GM19438 (cell line): ENCODE results near the gene DVL1.

Source experiments
- ATAC-seq: cut with Tn5 transposase; IDR thresholded peaks from one replicate; pipeline ENCODE4 v1.9.1; 2021; ENCODE audit warnings: low read depth; ENCODE audit not compliant: unreplicated experiment

Gene DVL1

DNA sequence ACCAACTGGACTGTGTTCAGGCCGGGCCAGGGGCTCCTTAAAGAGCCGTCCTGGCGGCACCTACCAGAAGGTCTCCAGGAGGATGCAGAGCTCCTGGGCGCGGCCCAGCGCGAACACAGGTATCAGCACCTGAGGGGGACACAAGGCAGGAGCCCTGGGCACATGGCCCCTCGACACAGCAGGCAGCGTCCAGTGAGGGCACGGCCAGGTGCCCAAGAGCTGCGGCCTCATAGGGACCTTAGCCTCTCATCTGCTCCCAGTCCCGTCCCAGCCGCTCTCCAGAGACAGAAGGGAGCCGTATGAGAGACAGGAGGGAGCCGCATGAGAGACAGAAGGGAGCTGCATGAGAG is 35.0 kb downstream of the DVL1 start:
- ATAC-seq = no peak

DNA sequence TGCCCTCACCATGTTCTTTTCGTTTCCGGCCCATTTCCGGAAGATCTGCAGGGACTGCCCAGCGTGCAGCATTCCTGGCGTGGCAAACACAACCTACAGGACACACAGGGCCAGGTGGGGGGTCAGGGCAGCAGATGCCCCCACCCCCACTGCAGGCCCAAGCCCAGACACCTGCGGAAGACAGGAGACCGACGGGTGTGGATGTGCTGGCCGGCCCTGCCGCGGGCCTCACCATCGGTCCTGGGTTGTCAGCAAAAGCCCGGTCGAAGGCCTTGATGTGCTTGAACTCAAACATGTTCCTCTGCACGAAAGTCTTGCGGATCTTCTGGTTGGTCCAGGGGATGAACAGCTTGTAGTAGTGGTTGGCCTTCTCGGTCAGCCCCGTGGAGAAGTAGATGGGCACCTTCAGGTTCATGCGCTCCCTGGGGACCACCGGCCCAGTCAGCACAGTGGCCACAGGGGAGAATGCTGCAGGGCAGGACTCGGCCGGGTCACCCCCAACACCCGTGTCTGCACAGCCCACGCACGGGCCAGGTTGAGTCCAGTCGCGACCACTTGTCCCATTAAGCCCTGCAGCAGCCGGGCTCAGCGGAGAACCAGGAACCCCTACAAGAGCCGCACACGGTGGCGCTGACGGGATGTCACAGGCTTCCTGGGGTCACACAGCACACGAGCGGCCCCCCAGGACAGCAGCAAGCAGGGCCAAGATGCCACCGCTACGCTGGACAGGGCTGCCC is 35.5 kb downstream of the DVL1 start:
- no peak for ATAC-seq

DNA sequence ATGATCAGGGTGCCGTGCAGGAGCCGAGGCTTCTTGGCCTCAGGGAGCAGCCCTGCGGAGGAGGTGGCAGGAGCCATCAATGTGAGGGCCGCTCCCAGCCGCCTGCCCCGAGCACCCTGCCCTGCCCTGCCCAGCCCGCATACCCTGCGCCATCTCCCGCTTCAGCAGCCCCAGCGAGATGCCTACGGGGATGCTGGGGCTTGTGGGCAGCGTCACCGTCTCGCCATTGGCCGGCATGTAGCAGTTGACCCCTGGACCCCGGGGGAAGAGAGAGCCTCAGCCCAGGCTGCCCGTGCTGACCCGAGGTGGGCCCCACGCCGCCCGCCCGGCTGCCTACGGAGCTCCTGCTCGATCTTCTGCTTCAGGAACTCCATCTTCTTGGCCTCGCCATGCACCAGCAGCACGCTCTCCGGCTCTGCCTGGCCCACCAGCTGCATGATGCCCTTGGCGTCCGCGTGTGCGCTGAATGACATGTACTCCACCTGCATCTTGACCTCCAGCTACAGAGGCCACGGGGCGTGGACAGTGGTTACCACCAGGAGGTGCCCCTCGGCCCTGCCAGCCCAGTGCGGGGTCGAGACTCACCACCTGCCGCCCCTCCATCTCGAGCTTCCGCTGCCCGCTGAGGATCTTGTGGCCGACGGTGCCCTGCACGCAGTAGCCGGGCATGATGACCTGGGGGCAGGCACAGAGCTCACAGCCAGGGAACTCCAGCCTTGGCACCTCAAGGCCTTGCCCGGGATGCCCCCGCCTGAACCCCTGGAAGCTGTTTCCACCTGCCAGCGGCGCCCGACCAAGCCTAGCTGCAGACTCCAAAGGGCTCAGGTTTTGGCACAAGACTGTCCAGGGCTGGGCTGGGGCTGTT is 36.5 kb downstream of the DVL1 start:
- ATAC-seq = no peak

DNA sequence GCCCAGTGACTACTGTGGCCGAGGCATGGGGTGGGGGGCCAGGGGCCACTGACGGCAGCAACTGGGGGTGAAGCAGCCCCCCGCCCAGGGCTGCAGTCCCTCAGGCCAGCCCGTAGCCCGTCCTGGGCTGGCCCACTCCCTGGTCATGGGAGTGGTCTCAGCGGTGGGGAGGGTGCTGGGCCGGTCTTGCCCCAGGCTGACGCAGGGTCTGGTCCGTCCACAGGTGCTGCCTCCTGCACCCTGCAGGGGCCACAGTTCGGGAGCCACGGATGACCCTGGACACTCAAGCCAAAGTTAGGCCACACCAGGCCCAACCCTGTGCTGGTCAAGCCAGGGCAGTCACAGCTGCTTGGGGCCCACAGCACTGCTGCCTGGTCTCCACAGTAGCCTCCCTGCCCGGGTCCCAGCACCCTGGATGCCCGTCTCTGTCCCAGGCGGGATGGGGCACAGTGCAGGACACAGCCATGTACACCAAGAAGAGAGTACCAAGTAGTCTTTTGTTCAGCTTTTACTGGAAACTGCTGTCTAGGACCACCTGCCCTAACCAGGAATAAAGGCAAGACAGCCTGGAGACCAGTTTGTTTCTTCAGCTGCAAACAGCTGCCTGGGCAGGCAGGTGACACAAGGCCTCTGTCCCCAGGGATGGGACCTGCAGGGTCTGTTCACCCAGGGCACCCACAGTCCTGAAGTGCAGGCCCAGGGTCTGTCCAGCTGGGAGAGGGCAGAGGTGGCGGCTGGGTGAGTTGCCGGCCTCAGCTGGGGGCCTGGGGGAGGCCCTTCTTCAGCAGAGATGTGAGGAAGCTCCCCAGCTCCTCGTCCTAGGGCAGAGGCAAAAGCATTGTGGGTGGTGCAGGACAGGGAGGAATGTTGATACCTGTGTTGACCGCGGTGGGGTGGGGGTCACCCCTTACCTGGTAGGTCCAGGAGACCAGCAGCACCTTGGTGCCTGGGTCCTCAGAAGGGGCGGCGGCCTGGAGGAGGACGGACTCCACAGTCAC is 37.8 kb downstream of the DVL1 start:
- ATAC-seq = no peak

DNA sequence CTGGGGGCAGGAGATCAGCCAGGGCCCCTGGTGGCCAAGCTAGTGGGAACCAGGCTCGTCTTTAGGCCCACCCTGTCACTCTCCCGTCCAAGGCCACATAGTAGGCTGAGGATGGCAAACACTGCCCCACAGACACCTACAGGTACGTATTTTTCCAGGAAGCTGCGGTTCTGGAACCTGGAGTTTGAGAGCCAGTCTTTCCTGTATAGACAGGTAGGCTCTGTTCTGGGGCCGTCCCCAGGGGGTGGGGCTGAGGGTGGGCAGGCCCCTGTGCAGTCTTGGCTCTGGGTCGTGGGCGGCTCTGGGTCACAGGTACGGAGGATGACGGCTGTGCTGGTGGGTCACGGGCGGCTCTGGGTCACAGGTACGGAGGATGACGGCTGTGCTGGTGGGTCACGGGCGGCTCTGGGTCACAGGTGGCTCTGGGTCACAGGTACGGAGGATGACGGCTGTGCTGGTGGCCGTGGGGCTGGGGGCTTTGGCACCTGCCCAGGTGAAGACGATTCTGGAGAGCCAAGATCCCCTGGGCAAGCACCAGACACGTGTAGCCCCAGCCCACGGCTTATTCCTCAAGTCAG is 38.7 kb downstream of the DVL1 start:
- no peak for ATAC-seq

DNA sequence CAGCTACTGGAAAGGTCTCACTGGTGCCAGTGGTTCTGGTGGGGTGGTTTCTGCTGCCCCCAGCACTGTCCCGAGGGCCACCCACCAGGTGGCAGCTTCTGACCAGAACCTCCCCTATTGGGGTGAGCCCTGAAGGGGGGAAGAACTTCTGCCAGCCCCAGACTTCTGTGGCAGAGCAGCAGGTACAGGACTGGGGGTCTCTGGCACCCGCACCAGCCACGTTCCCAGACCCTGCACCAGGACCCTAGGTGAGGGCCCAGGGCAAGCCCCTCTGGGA is 39.2 kb downstream of the DVL1 start:
- ATAC-seq = no peak

DNA sequence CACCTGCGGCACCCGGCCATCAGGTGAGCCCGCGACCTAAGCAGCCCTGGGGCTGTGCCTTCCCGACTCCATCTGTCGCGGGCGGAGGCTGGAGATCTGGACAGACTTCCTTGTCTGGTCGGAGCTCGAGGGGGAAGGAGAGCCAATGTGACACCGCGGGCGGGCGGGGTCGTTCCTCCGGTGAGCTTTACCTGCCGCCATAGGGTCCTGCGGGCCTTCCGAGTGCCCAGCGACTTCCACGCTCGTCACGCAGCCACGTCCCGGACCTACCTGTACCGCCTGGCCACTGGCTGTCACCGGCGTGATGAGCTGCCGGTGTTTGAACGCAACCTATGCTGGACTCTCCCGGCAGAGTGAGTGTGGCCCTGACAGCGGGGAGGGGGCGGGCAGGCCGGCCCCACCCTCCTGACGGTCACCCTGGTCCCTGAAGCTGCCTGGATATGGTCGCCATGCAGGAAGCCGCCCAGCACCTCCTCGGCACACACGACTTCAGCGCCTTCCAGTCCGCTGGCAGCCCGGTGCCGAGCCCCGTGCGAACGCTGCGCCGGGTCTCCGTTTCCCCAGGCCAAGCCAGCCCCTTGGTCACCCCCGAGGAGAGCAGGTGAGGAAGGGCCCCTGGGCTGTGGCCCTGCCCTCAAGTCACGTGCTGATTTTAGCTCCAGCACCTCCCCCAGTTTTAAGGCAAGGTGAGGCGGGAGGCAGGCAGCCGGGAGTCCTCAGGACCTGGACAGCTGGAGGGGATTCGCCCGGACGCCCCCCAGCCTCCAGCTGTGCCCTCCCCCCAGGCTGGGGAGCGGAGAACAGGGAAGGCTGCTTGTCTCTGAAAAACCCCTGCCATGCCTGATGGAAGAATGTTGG is 39.7 kb downstream of the DVL1 start:
- ATAC-seq = no peak

DNA sequence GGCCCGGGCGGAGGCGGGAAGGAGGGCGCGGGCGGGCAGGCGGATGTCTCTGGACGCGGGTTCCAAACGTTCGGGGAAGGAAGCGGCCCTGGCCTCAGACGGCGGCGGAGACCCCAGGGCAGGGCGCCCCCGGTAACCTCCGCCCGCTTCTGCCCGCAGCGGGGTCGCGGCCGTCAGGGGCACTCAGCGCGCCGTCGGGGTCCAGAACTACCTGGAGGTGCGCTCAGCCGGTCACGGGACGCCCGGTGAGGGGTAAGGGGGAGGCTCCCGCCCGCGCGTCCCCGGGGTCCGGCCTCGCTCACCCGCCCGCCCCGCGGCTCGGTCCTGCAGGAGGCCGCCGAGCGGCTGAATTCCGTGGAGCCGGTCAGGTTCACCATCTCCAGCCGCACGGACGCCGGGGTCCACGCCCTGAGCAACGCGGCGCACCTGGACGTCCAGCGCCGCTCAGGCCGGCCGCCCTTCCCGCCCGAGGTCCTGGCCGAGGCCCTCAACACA is 40.4 kb downstream of the DVL1 start:
- ATAC-seq = no peak

DNA sequence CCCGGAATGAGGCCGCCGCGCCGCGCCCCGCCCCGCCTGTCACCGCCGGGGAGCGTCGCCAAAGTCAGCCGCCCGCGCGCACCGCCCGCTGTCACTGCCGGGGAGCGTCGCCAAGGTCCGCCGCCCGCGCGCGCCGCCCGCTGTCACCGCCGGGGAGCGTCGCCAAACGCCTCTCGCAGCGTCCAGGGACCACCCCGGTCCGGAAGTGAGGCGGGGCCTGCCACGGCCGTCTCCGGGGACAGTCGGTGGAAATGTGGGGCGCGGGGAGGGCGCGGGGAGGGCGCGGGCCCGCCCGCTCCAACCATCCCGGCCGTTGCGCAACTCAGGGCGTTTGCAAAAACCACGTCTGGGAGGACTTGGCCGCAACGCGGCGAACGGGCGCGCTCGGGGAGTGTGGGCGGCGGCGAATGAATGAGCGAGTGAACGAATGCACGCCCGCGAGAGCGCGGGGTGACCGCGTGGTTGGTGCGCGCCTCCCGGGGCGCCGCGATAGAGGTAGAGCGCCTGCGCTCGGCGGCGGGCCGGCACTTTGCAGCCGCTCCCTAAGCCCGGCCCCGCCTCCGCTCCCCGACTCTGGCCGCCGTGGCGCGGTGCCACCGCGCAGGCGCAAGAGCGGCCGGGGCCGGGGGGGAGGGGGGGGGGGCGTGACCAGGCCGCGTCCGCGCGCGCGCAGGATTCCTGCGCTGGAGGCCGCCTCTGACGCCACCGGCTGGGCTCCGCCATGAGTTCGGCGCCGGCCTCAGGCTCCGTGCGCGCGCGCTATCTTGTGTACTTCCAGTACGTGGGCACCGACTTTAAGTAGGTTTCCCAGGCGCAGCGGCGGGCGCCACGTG is 41.1 kb downstream of the DVL1 start, which contains the start of the genes ACAP3 and PUSL1:
Gene ACAP3 (minus strand): TSS at position 8 of the 833 bp plus-strand sequence. CDS start 115 bp downstream, outside the sequence.
Gene PUSL1 (plus strand): TSS at position 675 of the 833 bp plus-strand sequence. CDS start 47 bp downstream, at position 722.
- peak; percentile 44 for ATAC-seq

DNA sequence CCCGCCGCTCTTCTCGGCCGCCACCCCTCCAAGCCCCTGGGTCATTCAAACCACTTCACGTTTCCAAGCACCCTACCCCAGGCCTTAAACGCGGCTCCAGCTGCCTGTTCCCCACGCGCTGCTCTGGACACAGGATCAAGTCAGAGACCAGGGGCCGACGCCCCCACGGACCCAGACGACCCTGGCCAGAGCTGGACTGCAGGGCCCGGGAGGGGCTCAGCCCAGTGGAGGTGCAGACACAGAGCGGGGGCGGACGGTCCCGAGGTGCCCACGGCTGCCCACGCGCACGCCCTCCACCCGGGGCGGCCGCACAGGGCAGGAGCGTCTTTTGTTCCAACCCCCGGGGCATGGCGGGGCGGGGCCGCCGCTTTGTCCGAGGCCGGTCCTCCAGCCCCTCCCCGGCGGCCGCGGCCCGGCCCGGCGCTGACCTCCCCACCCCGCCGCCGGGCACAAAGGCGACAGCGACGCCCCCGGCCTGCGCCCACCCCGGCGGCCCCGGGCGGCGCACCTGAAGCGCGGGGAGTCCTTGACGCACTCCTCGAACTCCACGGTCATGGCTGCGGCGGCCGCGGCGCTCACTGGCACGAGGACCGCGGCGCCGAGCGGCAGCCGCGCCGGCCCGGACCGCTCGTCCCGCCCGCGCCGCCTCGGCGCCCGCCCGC is 41.8 kb downstream of the DVL1 start:
- peak; percentile 6 for ATAC-seq

DNA sequence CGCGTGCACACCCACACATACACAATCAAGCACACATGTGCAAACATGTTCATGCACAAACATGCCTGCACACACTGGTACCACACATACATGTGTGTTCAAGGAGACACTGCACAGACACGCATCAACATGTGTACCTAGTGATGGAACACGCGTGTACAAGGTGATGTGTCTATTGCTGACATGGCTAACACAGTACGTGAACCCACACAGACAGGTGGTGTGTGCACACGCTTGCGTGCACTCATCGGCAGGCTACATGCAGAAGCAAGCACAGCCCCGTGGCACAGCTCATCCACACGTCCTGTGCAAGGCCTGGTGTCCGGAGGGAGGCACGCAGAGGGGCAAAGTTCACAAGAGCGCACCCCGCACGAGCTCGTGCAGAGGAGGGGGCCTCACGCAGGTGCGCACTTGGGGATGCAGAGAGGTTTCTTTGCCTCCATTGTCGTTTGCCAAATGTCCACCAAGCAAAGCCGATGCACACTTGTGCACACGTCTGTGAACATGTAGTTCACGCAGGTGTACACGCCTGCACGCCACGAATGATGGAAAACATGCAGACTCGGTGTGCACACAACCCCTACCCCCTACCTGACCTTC is 42.5 kb downstream of the DVL1 start:
- no peak for ATAC-seq

DNA sequence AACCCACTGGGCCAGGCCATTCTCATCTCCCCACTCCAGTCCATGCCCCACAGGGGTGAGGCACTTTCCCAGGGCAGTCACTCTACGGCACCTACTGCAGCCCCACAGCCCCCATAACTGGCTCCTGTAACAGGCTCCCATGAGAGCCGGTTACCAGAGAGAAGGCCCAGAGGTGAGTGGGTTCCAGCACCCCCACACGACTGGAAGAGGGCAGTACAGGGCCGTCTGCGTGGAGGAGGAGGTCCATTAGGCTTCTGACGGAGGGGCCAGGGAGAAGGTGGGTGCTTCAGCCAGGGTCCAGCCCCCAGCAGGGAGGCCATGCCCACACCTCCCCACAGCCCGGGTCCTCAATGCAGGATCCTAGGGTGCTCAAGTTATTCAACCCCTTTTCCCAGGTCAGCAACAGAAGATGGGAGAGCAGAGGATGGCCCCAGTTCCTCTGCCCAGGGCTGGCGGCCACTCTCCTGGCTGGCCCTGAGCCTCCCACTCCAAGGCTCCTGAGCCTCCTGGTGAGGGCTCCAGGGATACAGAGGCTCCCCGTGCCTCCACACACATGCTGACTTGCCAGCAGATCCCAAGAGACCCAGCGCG is 43.1 kb downstream of the DVL1 start:
- no peak for ATAC-seq

DNA sequence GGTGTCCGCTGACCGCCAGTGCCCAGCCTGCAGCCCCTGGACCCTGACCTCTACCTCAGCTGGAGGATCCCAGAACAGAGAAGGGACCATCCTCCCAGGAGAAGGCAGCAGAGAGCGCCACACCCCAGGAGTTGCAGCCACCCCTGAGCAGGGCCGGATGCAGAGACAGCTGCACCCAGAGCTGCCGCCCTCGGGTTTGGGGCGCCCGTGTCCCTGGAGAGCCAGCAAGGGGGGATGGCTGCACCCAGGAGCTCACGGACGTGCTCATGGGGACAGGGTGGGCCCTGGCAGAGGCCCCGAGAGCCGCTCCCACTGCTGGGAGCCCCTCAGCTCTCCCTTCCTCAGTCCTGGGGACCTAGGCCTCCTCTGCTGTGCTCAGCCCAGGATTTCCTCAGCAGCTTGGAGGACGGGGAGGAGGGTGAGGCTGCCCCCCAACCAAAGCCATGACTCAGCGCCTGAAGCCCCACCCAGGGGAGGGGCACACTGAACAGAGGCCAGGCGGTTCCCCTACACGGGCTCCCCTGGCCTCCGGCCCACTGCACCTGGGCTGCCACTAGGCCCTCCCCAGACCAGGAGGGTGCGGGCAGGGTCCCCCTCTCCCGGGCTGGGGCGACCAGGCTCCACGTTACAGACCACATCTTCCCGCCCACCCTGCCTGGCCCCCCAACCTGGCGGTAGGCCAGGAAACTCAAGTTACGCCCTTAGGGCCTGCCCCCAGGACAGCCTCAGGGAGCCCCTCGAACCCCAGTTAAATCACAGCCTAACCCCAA is 43.7 kb downstream of the DVL1 start:
- ATAC-seq = peak; percentile 35

DNA sequence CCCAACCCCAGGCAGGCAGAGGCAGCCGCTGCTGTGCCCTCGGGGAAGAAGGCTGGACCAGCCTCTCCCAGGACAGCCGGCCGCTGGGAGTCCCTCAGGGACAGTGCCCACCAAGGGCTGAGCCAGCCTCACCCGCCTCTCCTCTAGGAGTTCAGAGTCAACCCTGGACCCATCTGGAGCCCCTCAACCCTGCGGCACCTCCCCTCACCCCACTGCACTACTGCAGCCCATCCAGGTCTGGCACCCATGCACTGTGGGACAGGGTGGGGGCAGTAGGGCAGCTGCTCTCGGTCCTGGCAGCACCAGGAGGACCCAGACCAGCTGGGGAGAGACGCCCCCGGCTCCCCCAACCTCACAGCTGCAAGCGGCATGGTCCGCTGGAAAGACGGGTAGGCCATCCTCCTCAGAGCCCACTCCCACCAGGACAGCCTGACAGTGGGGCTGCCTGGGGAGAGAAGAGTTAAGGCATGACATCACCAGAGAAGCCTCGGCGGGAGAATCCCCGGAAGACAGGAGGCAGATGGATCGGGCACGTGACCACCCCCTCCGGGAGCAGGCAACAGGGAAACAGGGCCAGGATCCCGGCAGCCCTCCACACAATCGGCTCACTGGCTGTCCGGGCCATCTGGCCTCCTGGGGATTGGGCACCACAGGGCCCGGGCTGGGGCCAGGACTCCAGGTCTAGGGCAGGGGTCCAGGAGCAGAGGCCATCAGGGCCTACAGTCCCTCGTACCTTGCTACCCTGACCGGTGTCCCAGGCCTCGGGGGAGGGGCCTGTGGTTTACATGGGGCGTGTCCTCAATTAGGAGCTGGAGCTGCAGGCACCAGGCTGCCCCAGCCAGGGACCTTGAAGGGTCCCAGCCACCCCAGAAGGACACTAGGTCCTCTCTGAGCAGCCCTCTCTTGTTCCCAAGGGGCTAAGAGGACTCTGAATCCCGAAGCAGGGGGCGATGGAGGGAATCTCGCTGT is 44.6 kb downstream of the DVL1 start:
- no peak for ATAC-seq

DNA sequence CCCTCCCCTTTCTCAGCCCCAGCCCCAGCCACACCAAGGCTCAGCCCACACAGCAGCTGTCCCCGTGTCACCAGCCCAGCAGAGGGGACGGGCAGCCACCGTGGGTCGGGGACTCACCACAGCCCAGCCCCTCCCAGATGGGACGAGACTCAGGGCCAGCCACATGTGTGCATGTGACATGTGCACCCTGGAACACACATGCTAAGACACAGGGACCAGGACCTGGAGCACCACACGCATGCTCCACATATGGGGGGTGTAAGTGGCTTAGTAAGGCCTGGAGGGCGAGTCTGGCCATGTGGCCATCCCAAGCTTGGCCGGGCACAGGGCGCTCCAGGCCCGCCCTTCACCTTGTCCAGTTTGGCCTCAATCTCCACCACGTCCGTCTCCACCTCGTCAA is 45.5 kb downstream of the DVL1 start:
- ATAC-seq = no peak
